ENCODE measurements around the gene POLR2E.
A peak's percentile ranks its signal among the peaks of the same experiment; 100 is the strongest.
"Not testable (repeated sequence)": the region's sequence is repeated elsewhere in the genome, so short reads cannot be mapped to it uniquely, and the experiment has no call there.

The POLR2E gene

GRCh38 chr19:1125601-1126467 is 30.7 kb upstream of the POLR2E start:
- no peak for DNase-seq (ENCODE audit: low spot score)

GRCh38 chr19:1123885-1124677 is 28.9 kb upstream of the POLR2E start:
- no peak for DNase-seq (ENCODE audit: low spot score)

GRCh38 chr19:1123381-1123780 is 28.2 kb upstream of the POLR2E start:
- no peak for DNase-seq (ENCODE audit: low spot score)

GRCh38 chr19:1122972-1123363 is 27.8 kb upstream of the POLR2E start:
- DNase-seq (ENCODE audit: low spot score) = no peak

- DNase-seq (ENCODE audit: low spot score) = no peak
These were observed 27.1 kb upstream of the POLR2E start for GRCh38 chr19:1122021-1122971.

- DNase-seq (ENCODE audit: low spot score) = no peak
These were observed 26.2 kb upstream of the POLR2E start for GRCh38 chr19:1121395-1121794.

GRCh38 chr19:1119475-1120217 is 24.5 kb upstream of the POLR2E start:
- no peak for DNase-seq (ENCODE audit: low spot score)

- DNase-seq (ENCODE audit: low spot score) = no peak
These were observed 23.8 kb upstream of the POLR2E start for GRCh38 chr19:1118999-1119398.

- DNase-seq (ENCODE audit: low spot score) = no peak
These were observed 22.5 kb upstream of the POLR2E start for GRCh38 chr19:1117654-1118053.

- no peak for DNase-seq (ENCODE audit: low spot score)
These were observed 21.8 kb upstream of the POLR2E start for GRCh38 chr19:1116726-1117581.

GRCh38 chr19:1115646-1116420 is 20.7 kb upstream of the POLR2E start:
- no peak for DNase-seq (ENCODE audit: low spot score)

GRCh38 chr19:1114728-1115127 is 19.6 kb upstream of the POLR2E start:
- not testable (repeated sequence) for DNase-seq (ENCODE audit: low spot score)

GRCh38 chr19:1113986-1114483 is 18.9 kb upstream of the POLR2E start:
- DNase-seq (ENCODE audit: low spot score) = no peak

GRCh38 chr19:1113030-1113985 is 18.1 kb upstream of the POLR2E start:
- peak; percentile 84 for DNase-seq (ENCODE audit: low spot score)

- DNase-seq (ENCODE audit: low spot score) = no peak
These were observed 17.3 kb upstream of the POLR2E start for GRCh38 chr19:1112268-1113029.

- DNase-seq (ENCODE audit: low spot score) = no peak
These were observed 16.6 kb upstream of the POLR2E start for GRCh38 chr19:1111641-1112267.

Data from CD4-positive, alpha-beta T cell treated with Interleukin-2 at 100 ng/mL for 4 hours (primary cell).